Sigmoid colon (tissue), 7 donors: ENCODE measurements around the gene KRTAP10-3. TPM values are rescaled to one million over a fixed set of nuclear protein-coding genes. Genes with fewer than 3 reads are reported as not detected.

Experiments used
- DNase-seq: peaks from one replicate; pipeline ENCODE4 v3.0.0-alpha.2; 2019
- H3K27ac ChIP-seq, 4 donors: fragments of 200-600 bp; sonication (generic); one replicate each; pipeline ENCODE4 v1.5.1; 2016 to 2019; ENCODE audit warnings: mild to moderate bottlenecking in 1 of 4
- H3K27me3 ChIP-seq, 3 donors: fragments of 200-600 bp; sonication (generic); one replicate each; pipeline ENCODE4 v1.5.1; 2019; ENCODE audit warnings: mild to moderate bottlenecking in 1 of 3
- H3K36me3 ChIP-seq, 4 donors: fragments of 200-600 bp; sonication (generic); one replicate each; pipeline ENCODE4 v1.5.1; 2016 to 2019
- H3K4me1 ChIP-seq, 4 donors: fragments of 200-600 bp; sonication (generic); one replicate each; pipeline ENCODE4 v1.5.1; 2017 to 2019
- H3K4me3 ChIP-seq, 4 donors: fragments of 200-600 bp; sonication (generic); one replicate each; pipeline ENCODE4 v1.5.1; 2017 to 2019; ENCODE audit warnings: mild to moderate bottlenecking in 2 of 4, moderate library complexity in 1 of 4
- H3K9me3 ChIP-seq, 4 donors: fragments of 200-600 bp in 3 of 4; sonication (generic) in 3 of 4; one replicate each; pipeline versions ENCODE4 v1.5.1 to v1.6.1; 2013 to 2019
- CTCF ChIP-seq, 4 experiments: fragments of 450-650 bp in 3 of 4; fragments of 200-600 bp in 1 of 4; IDR thresholded peaks; one replicate each; pipeline ENCODE4 v1.5.1; 2016 to 2019; ENCODE audit warnings: antibody characterized with exemption in 4 of 4, mild to moderate bottlenecking in 3 of 4, moderate library complexity in 2 of 4
- EP300 ChIP-seq, 4 donors: sonication (generic); formaldehyde crosslinking; IDR thresholded peaks; one replicate each; pipeline ENCODE4 v1.6.1; 2017; ENCODE audit warnings: antibody characterized with exemption in 4 of 4
- POLR2A ChIP-seq, 2 donors: fragments of 450-650 bp; IDR thresholded peaks; one replicate each; pipeline ENCODE4 v1.6.1; 2016; ENCODE audit warnings: antibody characterized with exemption in 2 of 2, mild to moderate bottlenecking in 2 of 2, moderate library complexity in 2 of 2
- POLR2AphosphoS5 ChIP-seq, 4 donors: sonication (generic); formaldehyde crosslinking; IDR thresholded peaks; one replicate each; pipeline ENCODE4 v1.6.1; 2017; ENCODE audit warnings: antibody characterized with exemption in 4 of 4
- WGBS, 2 donors: extraction: QIAGEN DNeasy Blood & Tissue Kit; methylation state at CpG; one replicate each; pipeline ENCODE4 v1.1.7; 2013; 5-methylcytosine and 5-hydroxymethylcytosine counted together
- intact Hi-C: fragments of 100-400 bp; cut with DNase I; formaldehyde crosslinking; loops from one replicate; pipeline ENCODE4 v1.15.1; 2023
- polyA plus RNA-seq, 3 donors: library from polyadenylated mRNA; stranded (reverse); fragments of 200-250 nt; gene quantifications; one replicate each; pipeline ENCODE4 v1.2.3, GENCODE V29; 2013
- total RNA-seq, 4 donors: library from RNA; depleted of rRNA; stranded (reverse); fragments of >200 nt; gene quantifications; one replicate each; pipeline ENCODE4 v1.1.0, GENCODE V29; 2016
- donor health status: healthy with polysubstance abuse.
- donor health status: Bipolar disorder and iron deficiency.
- donor health status: healthy.

KRTAP10-3 gene
- total and polyA plus RNA-seq, 7 donors = 0.66 TPM; not detected in 6

- DNase-seq = no peak
- Histone ChIP-seq H3K27me3 (peaks cover 0 to 13% (median 0%) of the 10 kb centered on the region in 3 donors), H3K9me3 (peaks cover 0 to 17% (median 3%) of the 10 kb centered on the region in 4 donors), H3K4me3 (no peak overlapping the region), H3K4me1 (peaks cover 0 to 7% (median 4%) of the 10 kb centered on the region in 4 donors), H3K27ac (no peak overlapping the region), H3K36me3 (no peaks in the 10 kb centered on the region)
- intact Hi-C loops = no loop called here
- TF ChIP-seq POLR2AphosphoS5 (IDR thresholded peaks at IDR 0.05) (no peak), POLR2A (IDR thresholded peaks at IDR 0.05) (no peak), EP300 (IDR thresholded peaks at IDR 0.05) (no peak)
- WGBS, 2 donors = 74 to 76% methylated on average over 3 of the region's 3 CpGs
These were observed 14.0 kb downstream of the KRTAP10-3 start for GRCh38 chr21:44544566-44544965.

GRCh38 chr21:44542716-44543115 is 15.9 kb downstream of the KRTAP10-3 start:
- no peak overlapping the region for H3K27ac ChIP-seq
- DNase-seq = no peak
- peaks cover 0 to 10% (median 0%) of the 10 kb centered on the region in 3 donors for H3K27me3 ChIP-seq
- peaks cover 0 to 17% (median 3%) of the 10 kb centered on the region in 4 donors for H3K9me3 ChIP-seq
- TF ChIP-seq POLR2A (IDR thresholded peaks at IDR 0.05) = no peak
- no peak for TF ChIP-seq EP300 (IDR thresholded peaks at IDR 0.05)
- no peak overlapping the region for H3K4me3 ChIP-seq
- H3K4me1 ChIP-seq = no peaks in the 10 kb centered on the region
- H3K36me3 ChIP-seq = no peaks in the 10 kb centered on the region
- intact Hi-C loops = no loop called here
- WGBS, 2 donors = 89% methylated on average over 1 of the region's 1 CpG

GRCh38 chr21:44540741-44541288 is 17.8 kb downstream of the KRTAP10-3 start:
- H3K27ac ChIP-seq = no peak overlapping the region
- H3K4me1 ChIP-seq = no peaks in the 10 kb centered on the region
- WGBS, 2 donors = 82 to 84% methylated on average over 11 of the region's 11 CpGs
- no peak for DNase-seq
- intact Hi-C loops = no loop called here
- H3K4me3 ChIP-seq = no peak overlapping the region
- H3K36me3 ChIP-seq = no peaks in the 10 kb centered on the region
- H3K9me3 ChIP-seq = peaks cover 0 to 11% (median 3%) of the 10 kb centered on the region in 4 donors
- H3K27me3 ChIP-seq = peaks cover 0 to 10% (median 0%) of the 10 kb centered on the region in 3 donors
- TF ChIP-seq POLR2AphosphoS5 (IDR thresholded peaks at IDR 0.05) (no peak), POLR2A (IDR thresholded peaks at IDR 0.05) (no peak), EP300 (IDR thresholded peaks at IDR 0.05) (no peak), CTCF (IDR thresholded peaks at IDR 0.05) (no peak)

GRCh38 chr21:44539991-44540666 is 18.5 kb downstream of the KRTAP10-3 start, which contains the start of gene KRTAP10-1:
KRTAP10-1 (minus strand) TSS chr21:44540195; CDS start chr21:44540150, 45 bp downstream.
- WGBS, 2 donors = 63 to 69% methylated on average over 21 of the region's 21 CpGs
- TF ChIP-seq POLR2A (IDR thresholded peaks at IDR 0.05) = no peak
- no peak for TF ChIP-seq EP300 (IDR thresholded peaks at IDR 0.05)
- no peak for TF ChIP-seq POLR2AphosphoS5 (IDR thresholded peaks at IDR 0.05)
- no peak for TF ChIP-seq CTCF (IDR thresholded peaks at IDR 0.05)
- Histone ChIP-seq H3K27ac (no peak within 1 kb of the TSS), H3K9me3 (peaks cover 0 to 11% (median 3%) of the 10 kb centered on the region in 4 donors), H3K4me3 (no peak within 1 kb of the TSS), H3K4me1 (no peaks in the 10 kb centered on the region), H3K36me3 (no peaks in the 10 kb centered on the region), H3K27me3 (peaks cover 0 to 10% (median 0%) of the 10 kb centered on the region in 3 donors)
- peak; percentile 39 for DNase-seq
- intact Hi-C loops = no loop called here

GRCh38 chr21:44539046-44539445 is 19.5 kb downstream of the KRTAP10-3 start:
- Histone ChIP-seq H3K27ac (no peak overlapping the region), H3K27me3 (peaks cover 0 to 10% (median 0%) of the 10 kb centered on the region in 3 donors), H3K9me3 (peaks cover 0 to 11% (median 3%) of the 10 kb centered on the region in 4 donors), H3K4me3 (no peak overlapping the region), H3K4me1 (no peaks in the 10 kb centered on the region), H3K36me3 (no peaks in the 10 kb centered on the region)
- TF ChIP-seq EP300 (IDR thresholded peaks at IDR 0.05) (no peak), POLR2AphosphoS5 (IDR thresholded peaks at IDR 0.05) (no peak), POLR2A (IDR thresholded peaks at IDR 0.05) (no peak), CTCF (IDR thresholded peaks at IDR 0.05) (no peak)
- intact Hi-C loops = no loop called here
- peak; percentile 46 for DNase-seq
- WGBS, 2 donors = 61 to 73% methylated on average over 14 of the region's 14 CpGs
